ENCODE data around the gene ANKRD53.

ANKRD53 gene

DNA sequence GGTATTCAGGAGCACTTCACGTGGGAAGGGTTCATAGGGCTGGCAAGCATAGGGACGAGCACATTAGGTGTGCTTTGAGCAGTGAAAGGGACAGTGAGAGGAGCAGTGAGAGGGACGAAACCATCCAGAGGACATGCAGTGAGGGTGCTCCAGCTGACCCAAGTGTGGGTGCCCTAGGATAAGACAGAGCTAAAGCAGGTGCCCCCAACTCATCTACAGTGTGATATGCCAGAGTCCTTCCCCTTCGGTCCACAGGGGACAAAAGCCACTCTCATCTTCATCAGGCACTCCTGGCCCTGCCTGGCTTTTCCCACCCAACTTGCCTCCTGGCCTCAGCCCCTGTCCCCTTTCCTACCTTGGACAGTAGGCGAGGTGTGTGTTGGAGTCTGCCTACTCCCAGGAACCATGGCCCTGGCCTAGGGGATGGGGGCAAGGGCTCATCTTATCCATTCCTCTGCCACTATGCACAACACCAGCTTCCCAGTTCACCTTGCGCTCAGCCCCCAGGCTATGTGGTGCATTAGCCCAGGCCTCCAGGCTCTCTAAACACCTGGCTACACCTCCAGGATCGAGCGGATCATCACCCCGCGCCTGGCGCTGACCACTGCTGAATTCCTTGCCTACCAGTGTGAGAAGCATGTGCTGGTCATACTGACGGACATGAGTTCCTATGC lies 16.1 kb upstream of the ANKRD53 start:
- intact Hi-C loops (cut with DNase I), result no loop called here

DNA sequence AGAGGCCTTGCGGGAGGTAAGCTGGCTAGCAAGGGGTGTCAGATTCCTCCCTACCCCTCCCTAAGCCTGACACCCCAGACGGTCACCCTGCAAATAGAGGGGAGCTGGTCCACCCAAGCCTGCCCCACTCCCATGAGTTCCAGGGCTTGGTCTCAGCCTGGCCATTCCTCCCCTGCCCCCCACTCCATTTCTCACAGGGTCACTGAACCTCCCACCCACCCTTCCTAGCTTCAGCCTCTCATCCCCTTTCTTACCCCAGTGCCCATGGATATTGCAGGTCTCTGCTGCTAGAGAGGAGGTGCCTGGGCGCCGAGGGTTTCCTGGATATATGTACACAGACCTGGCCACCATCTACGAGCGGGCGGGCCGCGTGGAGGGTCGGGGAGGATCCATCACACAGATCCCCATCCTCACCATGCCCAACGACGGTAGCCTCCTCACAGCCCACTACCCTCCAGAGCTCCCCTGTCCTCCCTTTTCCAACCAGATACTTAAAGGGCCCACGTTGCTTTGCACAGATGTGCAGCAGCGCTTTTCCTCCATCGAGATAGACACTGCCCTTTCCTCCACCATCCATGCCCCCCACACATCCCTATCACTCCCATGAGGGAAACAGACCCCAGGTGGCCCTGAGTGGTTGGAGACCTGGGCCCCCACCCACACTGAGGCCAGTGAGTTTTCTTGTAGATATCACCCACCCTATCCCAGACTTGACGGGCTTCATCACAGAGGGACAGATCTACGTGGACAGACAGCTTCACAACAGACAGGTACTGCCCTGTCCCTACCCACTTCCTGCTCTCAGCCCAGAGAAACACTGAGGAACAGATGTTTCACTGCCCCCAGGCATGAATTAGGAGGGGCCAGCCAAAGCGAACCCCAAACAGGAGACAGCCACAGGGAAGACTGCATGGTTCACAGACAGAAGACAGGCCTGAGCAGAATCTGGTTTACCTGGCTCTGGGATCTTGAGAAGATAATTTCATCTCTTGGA lies 15.2 kb upstream of the ANKRD53 start:
- intact Hi-C loops (cut with DNase I), result no loop called here
- DNase-seq, result peak in 9 of 42 donors; percentile 0 to 24 (median 9)

More for the DNA sequence above, 16.1 kb upstream of the ANKRD53 start:
- DNase-seq, result peak in 11 of 42 donors; percentile 1 to 24 (median 10)

DNA sequence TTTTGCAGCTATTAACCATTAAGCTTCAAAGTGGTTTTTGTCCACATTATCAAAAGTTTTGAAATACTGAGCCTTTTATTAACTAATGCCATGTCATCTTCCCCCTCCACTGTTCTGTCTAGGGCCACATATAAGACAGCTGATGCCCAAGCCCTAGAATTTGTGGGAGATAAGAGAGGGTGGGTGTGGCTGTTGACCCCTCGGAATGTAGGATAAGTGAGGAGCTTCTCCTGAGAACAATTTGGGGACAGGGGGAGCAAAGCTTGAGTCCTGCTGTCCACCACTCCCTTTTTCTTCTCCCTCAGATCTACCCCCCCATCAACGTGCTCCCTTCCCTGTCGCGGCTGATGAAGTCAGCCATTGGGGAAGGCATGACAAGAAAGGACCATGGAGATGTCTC lies 14.3 kb upstream of the ANKRD53 start:
- DNase-seq, result peak in 2 of 42 donors; percentile 7
- intact Hi-C loops (cut with DNase I), result no loop called here

DNA sequence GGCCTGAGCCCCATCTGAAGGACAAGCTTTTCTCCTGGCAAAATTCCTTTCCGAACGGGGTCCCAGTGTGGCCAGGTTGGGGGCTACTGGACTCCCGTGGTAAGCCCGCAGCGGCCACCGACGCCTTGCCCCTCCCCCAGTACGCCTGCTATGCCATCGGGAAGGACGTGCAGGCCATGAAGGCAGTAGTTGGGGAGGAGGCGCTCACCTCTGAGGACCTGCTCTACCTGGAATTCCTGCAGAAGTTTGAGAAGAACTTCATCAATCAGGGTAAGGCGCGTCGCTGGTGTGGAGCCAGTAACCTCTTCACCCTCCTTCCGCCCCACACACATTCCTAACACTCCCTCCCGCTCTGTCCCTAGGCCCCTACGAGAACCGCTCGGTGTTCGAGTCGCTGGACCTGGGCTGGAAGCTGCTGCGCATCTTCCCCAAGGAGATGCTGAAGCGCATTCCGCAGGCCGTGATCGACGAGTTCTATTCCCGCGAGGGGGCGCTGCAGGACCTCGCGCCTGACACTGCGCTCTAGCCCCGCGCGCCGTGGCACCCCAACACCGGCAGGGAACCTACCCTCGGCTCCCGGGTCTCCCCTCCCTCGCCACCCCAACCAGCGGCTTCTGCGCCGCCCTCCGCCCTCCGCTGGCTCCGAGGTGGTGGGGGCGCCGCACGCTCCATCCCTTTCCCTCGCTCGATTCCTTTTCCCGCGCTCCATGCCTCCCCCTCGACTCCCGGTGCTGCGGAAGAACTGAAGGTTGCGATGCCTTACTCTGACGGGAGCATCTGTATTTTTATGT lies 13.6 kb upstream of the ANKRD53 start:
- DNase-seq, result peak; percentile 54 to 92 (median 82)
- intact Hi-C loops (cut with DNase I), result no loop called here

DNA sequence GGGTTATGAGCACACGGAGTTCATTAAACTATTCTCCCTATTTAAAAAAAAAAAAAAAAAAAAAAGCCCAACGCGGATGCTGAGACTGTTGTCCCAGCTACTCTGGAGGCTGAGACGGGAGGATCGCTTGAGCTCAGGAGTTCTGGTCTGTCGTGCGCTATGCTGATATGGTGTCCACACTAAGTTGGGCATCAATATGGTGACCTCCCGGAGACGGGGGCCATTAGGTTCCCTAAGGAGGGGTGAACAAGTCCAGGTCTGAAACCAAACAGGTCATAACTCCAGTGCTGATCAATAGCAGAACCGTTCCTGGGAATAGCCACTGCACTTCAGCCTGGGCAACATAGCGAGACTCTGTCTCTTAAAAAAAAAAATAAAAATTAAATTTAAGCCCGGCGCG lies 12.9 kb upstream of the ANKRD53 start:
- intact Hi-C loops (cut with DNase I), result no loop called here
- DNase-seq, result peak in 9 of 42 donors; percentile 2 to 33 (median 21)

DNA sequence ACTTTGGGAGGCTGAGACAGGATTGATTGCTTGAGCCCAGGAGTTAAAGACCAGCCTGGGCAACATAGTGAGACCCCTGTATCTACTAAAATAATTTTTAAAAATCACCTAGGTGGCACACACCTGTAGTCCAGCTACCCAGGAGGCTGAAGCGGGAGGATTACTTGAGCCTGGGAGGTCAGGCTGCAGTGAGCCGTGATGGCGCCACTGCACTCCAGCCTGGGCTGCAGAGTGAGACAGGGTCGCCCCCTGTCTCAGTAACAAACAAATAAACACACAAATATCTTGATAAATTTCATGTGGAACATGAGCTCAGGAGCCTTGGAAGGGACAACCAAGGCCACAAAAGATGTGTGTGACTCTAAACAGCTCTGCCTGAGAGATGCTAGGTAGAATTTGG lies 11.7 kb upstream of the ANKRD53 start:
- DNase-seq, result peak in 4 of 42 donors; percentile 0 to 18 (median 8)
- intact Hi-C loops (cut with DNase I), result no loop called here

DNA sequence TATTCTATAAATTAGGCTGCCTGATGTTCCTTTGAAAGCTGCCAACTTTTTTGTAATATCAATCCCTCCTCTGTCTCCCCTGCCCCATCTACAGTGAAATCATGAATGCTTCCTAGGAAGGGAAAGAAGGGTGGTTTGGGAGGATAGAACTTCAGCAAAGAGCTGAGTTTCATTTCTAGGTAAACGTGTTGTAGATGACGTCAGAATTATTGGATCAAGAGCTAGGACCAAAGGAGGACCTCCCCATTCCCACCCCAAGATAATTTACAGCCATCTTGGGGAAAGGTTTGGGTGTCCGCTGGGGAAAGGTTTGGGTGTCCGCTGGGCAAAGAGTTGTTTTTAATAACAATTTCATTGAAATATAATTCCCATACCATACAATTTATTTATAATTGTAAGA lies 11.2 kb upstream of the ANKRD53 start:
- intact Hi-C loops (cut with DNase I), result no loop called here
- DNase-seq, result peak in 1 of 42 donors; percentile 24

DNA sequence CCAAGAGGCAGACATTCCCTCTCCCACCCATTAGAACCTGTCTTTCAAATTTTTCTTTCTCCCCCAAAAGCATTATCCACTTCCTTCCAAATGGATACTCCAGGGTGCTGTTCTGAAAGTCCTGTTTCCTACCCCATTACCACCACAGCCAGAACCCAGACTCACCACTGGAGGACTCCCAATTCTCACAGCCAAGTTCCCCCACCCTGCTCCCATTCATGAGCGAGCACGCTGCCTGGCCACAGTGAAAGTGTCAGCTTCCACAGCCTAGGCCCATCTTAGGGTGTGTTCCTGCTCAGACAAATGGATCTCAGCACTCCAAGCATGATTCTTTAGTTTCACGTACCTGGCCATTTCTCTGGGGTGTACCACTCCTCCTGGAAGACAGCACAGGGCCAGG lies 3.8 kb upstream of the ANKRD53 start:
- intact Hi-C loops (cut with DNase I), result no loop called here
- DNase-seq, result peak in 5 of 42 donors; percentile 2 to 35 (median 4)

DNA sequence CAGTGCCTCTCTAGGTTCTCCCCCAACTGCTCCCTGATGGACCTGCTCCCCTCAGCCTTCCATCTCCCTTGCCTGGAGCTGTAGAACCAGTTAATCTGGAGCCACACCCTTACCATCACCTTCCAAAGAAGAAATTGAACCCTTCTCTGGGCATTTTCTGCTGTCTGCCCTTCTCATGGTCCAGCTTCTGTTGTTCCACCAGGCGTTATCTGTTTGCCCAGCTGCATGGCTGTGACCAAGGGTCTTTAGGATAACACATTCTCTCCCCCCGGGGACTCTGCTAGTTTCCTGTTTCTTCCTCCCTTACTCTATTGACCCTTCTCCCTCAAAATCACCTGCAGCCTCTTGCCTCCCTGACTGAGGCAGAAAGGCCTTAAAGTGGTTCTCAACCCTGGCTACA lies 3.2 kb upstream of the ANKRD53 start:
- DNase-seq, result peak in 3 of 42 donors; percentile 2 to 26 (median 8)
- intact Hi-C loops (cut with DNase I), result no loop called here

DNA sequence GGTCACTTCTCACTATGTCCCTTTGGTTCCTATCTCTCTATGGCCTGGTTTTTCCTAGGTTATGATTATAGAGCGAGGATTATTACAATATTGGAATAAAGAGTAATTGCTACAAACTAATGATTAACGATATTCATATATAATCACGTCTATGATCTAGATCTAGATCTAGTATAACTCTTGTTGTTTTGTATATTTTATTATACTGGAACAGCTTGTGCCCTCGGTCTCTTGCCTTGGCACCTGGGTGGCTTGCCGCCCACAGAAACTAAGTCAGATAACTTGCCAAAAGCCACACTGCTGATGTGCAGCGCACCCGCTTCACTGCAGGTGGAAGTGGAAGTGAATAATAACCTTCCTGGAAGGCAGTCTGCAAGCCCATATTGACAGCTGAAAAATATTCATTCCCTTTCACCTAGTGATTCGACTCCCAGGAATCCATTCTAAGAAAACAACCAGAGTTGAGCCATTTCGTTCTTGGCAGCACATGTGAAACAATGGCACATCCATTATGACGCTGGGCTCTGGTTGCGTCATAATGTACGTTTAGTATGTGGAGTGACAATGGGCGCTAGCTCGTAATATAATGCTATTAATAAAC lies 725 bp upstream of the ANKRD53 start:
- peak in 5 of 42 donors; percentile 8 to 38 (median 23) for DNase-seq

DNA sequence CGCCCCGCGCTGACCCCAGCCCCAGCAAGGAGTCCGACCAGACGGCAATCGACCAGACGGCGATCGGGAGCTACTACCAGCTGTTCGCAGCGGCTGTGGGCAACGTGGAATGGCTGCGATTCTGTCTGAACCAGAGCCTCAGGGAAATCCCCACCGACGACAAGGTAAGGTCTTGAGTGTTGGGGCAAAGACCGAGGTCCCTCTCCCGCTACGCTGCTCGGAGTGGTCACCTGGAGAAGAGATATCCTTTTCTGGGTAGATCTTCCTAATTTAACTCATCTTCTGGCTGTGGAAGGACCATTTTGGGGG lies 704 bp downstream of the ANKRD53 start:
- intact Hi-C loops (cut with DNase I), result no loop called here
- DNase-seq, result peak in 2 of 42 donors; percentile 24 to 38

More for the DNA sequence above, 725 bp upstream of the ANKRD53 start:
- intact Hi-C loops (cut with DNase I), result no loop called here

DNA sequence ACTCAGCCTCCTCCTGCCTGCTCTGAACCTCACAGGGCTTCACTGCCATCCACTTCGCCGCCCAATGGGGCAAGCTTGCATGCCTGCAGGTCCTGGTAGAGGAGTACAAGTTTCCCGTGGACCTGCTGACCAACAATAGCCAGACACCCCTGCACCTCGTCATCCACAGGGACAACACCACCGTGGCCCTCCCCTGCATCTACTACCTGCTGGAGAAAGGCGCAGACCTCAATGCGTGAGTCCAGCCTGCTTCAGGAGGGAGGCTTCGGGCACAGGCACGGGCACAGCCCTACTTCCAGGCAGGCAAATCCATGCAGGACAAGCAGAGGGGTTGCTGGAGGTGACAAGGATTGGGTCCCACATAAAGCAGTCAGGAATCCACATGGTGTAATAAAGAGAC lies 1.2 kb downstream of the ANKRD53 start:
- peak in 4 of 42 donors; percentile 19 to 33 (median 21) for DNase-seq
- intact Hi-C loops (cut with DNase I), result no loop called here

DNA sequence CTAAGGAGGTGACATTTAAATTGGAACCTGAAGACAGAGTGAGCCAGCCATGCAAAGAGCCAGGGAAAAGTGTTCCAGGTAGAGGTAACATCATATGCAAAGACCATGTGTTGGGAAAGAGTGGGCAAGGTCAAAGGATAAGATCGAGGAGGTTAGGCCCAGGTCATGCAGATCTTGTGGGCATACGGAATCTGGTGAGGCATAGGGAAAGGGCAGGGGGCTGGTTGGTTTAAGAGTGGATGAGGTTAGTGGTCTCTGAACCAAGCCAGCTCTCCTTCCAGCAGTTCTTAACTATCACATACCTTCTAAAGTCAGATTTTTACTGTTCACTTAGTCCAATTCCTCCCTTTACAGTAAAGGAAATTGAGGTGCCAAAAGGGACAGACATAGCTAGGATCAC lies 3.0 kb downstream of the ANKRD53 start:
- intact Hi-C loops (cut with DNase I), result no loop called here
- peak in 1 of 42 donors; percentile 5 for DNase-seq

DNA sequence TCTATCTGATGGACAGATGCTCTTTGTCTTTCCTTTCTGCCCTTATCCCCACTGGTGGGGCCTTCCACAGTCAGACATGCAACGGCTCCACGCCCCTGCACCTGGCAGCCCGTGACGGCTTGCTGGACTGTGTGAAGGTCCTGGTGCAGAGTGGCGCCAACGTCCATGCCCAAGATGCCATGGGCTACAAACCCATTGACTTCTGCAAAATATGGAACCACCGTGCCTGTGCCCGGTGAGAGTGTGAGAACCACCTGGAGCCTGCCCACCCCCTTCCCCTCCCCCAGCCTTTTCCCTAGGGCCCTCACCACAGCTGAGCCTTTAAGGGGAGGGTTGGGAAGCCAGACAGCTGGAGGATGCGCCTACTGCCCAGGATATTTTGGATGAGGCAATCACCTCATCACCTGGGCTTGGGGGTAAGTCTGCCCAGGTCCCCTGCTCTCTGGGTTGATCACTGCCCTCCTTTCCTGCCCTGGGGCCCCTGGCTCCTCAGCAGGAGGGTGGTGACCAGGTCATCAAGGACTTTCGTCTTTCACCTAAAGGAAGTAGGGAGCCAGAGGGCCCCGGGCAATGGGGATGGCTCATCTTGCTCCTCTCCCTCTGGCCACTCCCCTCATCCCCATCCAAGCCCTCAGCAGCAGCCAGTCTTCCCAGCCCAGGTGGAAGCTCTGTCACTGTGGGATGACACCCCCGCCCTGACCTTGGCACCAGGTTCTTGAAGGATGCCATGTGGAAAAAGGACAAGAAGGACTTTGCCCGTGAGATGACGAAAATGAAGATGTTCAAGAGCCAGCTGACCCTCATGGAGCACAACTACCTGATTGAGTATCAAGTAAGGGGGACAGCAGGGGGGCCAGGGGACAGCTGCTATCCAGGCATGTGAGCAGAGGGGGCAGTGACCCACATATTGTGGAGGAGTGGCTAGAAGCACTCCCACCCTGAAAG lies 3.7 kb downstream of the ANKRD53 start:
- intact Hi-C loops (cut with DNase I), result no loop called here
- peak in 4 of 42 donors; percentile 8 to 36 (median 26) for DNase-seq

DNA sequence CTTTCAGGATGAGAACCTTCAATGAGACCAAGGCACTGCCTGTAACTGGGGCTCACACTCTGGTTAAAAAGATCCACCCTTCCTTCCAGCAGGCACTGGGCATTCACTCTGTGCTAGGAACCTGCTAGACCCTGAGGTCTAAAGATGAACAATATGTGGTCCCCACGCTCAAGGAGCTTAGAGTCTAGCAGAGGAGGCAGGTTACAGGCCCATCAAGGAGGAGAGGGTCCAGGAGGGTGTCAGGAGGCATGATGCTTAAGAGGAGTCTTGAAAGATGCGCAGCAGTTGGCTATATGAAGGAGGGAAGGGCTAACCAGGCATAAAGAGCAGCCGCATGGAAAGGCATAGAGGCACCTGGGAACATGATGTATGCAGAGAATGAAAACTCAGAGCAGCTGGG lies 4.5 kb downstream of the ANKRD53 start:
- intact Hi-C loops (cut with DNase I), result no loop called here
- peak in 1 of 42 donors; percentile 4 for DNase-seq

DNA sequence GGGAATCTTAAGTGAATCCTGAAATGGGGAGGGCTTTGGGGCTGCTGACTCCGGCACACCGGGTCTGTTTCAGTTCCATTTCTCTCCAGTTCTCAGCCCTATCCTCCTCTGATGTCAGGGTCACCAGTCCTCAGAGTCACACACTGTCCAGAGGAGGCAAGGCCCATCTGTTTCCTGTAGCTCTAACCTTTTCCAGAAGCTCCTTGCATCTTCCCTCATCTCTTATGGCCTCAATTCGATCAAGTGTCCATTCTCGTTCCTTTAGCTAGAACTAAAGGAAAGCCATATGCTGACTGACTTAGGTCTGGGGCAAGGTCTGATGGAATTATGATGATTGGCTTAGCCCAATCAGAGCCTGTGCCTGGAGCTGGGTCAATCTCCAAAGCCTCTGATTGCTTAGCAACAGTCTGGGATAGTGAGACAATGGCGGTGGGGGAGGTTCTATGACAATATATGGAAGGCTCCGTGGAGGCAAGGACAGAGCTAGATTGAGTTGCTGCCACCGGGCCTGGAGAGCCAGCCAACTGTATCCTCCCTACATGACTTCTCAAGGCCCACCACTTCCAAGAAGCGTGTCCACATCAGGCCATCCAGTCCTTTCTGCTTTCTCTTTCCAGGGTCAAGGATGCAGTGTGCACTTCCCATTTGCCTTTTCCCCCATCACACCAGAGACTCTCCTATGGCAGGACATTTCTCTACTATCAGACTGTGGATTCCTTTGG lies 5.2 kb downstream of the ANKRD53 start:
- intact Hi-C loops (cut with DNase I), result no loop called here
- DNase-seq, result peak in 2 of 42 donors; percentile 10 to 15

DNA sequence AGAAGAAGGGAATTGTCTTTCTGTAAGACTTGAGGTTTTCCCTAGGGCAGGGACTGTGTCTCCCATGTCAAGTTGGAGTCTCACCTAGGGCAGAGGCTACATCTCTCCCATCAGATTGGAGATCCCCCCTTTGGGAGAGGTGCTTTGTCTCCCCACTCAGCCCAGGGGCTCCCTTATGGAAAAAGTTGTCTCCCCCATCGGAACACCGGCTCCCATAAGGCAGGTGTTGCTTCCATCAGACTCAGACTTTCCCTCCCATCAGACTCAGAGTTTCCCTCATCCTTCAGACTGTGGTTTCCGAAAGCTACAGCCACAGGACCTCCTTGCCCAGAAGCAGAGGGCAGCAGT lies 5.8 kb downstream of the ANKRD53 start:
- intact Hi-C loops (cut with DNase I), result no loop called here
- peak in 2 of 42 donors; percentile 2 to 3 for DNase-seq
